ENCODE data around the gene BMS1. TPM values are rescaled to one million over a fixed set of nuclear protein-coding genes. Genes with fewer than 3 reads are reported as not detected.

Gene BMS1
- total and polyA plus RNA-seq, 7 donors, result 5.4 to 14.3 (median 12.2) TPM

DNA sequence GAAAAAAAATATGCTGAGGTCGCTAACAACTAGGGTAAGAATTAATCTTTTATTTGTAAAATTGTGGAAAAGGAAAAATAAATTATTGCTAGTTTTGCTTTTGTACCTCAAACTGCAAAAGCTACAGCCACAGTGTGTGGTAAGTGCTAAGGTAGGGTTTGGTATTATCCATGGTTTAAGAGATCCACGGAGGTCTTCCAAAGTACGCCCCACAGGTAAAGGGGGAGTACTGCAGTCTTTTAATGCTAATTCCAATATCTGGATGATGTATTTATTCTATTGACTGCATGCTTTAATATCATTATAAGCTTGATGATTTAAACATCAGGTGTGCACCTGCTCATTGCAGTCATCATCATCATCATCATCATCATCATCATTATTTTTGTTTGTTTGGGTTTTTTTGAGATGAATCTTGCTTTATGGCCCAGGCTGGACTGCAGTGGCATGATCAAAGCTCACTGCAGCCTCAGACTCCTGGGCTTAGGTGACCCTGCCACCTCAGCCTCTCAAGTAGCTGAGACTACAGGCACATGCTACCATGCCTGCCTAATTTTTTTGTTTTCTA, 38.4 kb upstream of the BMS1 start:
- no peak for TF ChIP-seq POLR2A (IDR thresholded peaks at IDR 0.05)
- TF ChIP-seq, protein P1, sequence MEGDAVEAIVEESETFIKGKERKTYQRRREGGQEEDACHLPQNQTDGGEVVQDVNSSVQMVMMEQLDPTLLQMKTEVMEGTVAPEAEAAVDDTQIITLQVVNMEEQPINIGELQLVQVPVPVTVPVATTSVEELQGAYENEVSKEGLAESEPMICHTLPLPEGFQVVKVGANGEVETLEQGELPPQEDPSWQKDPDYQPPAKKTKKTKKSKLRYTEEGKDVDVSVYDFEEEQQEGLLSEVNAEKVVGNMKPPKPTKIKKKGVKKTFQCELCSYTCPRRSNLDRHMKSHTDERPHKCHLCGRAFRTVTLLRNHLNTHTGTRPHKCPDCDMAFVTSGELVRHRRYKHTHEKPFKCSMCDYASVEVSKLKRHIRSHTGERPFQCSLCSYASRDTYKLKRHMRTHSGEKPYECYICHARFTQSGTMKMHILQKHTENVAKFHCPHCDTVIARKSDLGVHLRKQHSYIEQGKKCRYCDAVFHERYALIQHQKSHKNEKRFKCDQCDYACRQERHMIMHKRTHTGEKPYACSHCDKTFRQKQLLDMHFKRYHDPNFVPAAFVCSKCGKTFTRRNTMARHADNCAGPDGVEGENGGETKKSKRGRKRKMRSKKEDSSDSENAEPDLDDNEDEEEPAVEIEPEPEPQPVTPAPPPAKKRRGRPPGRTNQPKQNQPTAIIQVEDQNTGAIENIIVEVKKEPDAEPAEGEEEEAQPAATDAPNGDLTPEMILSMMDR (IDR thresholded peaks at IDR 0.05), result no peak
- TF ChIP-seq POLR2AphosphoS5 (IDR thresholded peaks at IDR 0.05), result no peak
- no peak for TF ChIP-seq EP300 (IDR thresholded peaks at IDR 0.05)
- Histone ChIP-seq H3K4me1 (no peaks in the 10 kb centered on the region), H3K27ac (no peak overlapping the region), H3K4me3 (no peak overlapping the region), H3K36me3 (no peaks in the 10 kb centered on the region), H3K9me3 (no peaks in the 10 kb centered on the region), H3K27me3 (peaks cover 0 to 11% (median 0%) of the 10 kb centered on the region in 3 donors)
- DNase-seq, result no peak
- intact Hi-C loops (cut with DNase I), result no loop called here
- 50 to 65% methylated on average over 3 of the region's 3 CpGs for WGBS, 2 donors

DNA sequence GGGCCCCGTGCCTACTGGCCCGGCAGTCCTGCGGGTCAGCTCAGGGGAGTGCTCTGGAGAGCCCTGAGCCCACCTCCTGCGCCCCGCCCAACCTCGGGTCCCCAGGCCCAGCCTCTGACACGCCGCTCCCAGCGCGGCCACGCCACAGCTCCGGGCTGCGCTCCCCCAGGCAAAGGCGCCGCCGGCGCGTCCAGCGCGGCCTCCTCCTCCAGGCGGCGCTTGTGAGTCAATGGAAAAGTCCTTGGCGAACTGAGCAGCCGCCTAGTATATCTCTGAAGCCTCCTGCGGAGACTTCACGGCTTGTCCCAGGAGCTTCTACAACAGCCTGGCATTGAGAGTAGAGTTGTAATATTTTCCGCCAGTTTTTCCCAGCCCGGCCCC, 29.5 kb upstream of the BMS1 start:
- intact Hi-C loops (cut with DNase I), result loop anchor here (1.0 to 10.0 kb wide), 3 partner anchors 29 to 352 kb away; partner anchors contain the start of gene BMS1
- Histone ChIP-seq H3K9me3 (no peaks in the 10 kb centered on the region), H3K27me3 (peaks cover 24 to 45% (median 33%) of the 10 kb centered on the region in 3 donors), H3K36me3 (no peaks in the 10 kb centered on the region), H3K27ac (peak overlapping the region; percentile 35 to 70 (median 46)), H3K4me3 (peak overlapping the region; percentile 37 to 65 (median 54)), H3K4me1 (peaks cover 0 to 33% (median 23%) of the 10 kb centered on the region in 4 donors)
- WGBS, 2 donors, result 1 to 2% methylated on average over 28 of the region's 28 CpGs
- TF ChIP-seq, protein P1 (IDR thresholded peaks at IDR 0.05), result peak; percentile 58 to 87 (median 77)
- no peak for TF ChIP-seq POLR2AphosphoS5 (IDR thresholded peaks at IDR 0.05)
- peak; percentile 87 for DNase-seq

DNA sequence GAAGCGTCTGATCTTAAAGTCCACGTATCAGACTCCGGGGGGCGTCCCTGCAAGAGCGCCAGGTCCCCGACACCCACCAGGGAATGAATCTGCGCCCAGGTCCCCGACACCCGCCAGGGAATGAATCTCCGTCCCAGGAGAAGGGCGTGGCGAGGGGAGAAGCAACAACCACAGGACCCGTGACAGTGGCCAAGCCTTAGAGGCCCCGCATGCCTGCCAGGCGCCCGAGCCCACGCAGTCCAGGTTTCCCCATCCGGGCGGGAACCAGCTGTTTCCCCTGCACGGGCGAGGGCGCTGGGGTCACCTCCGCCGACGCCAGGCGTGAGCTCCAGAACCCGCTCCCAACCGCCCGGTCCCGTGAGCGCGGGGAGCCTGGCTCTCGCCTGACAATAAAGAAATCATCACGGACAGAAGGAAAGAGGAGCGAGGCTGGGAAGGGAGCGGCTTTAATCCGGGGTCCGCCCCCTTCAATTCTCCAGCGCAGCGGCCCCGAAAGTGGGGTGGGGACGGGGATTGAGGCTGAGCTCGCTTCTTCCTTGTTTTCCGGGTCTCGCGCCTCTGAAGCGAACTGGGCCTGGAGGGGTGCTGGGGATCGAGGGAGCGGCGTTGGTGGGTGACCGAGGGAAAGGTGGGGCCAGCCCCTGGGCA, 29.0 kb upstream of the BMS1 start:
- no peaks in the 10 kb centered on the region for H3K36me3 ChIP-seq
- 1% methylated on average over 51 of the region's 51 CpGs for WGBS, 2 donors
- peak overlapping the region; percentile 37 to 65 (median 54) for H3K4me3 ChIP-seq
- peaks cover 0 to 33% (median 23%) of the 10 kb centered on the region in 4 donors for H3K4me1 ChIP-seq
- peak overlapping the region; percentile 35 to 70 (median 50) for H3K27ac ChIP-seq
- intact Hi-C loops (cut with DNase I), result loop anchor here (1.0 to 10.0 kb wide), 3 partner anchors 29 to 352 kb away; partner anchors contain the start of gene BMS1
- H3K9me3 ChIP-seq, result no peaks in the 10 kb centered on the region
- DNase-seq, result no peak
- no peak for TF ChIP-seq POLR2A (IDR thresholded peaks at IDR 0.05)
- no peak for TF ChIP-seq POLR2AphosphoS5 (IDR thresholded peaks at IDR 0.05)
- TF ChIP-seq, protein P1 (IDR thresholded peaks at IDR 0.05), result no peak
- no peak for TF ChIP-seq EP300 (IDR thresholded peaks at IDR 0.05)
- peaks cover 24 to 45% (median 33%) of the 10 kb centered on the region in 3 donors for H3K27me3 ChIP-seq

DNA sequence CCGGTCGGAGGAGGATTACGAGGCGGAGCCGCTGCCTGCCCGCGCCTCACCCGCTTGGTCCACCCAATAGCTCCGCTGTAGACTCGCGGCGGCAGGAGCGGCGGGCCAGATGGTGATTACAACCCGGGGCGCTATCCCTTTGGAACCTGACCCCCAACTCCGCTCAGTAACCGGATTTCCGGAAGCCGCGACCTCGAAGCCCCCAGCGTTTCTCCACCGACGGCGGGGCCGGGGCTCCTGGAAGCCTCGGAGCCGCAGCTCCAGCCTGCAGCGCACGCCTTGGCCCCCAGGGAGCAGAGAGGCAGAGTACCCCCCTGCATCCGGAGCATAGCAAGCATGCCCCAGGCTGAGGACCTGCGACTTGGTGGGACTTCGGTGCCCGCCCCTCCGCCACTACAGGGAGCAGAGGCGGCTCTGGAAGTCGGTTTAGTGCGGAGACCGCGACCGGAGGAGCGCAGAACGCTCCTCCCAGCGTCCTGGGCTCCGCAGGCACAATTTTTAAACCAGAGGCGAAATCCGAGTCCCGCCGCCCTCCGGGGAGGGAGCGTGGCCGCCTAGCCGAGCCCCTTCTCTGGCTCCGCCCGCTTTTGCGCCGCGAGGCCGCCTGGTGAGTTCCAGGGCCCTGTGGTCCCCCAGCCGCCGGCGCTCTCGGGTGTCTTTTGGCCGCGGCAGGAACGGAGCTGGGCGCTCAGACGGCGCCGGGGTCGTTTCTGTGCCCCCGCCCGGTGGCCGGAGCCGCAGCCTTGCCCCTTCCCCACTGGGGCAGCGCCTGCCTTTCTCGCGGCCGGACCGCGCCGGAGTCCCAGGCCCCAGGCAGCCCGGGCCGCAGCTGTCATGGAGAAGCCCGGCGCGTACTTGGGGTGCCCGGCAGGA, 28.2 kb upstream of the BMS1 start:
- no peak for DNase-seq
- no peaks in the 10 kb centered on the region for H3K9me3 ChIP-seq
- peak overlapping the region; percentile 37 to 65 (median 54) for H3K4me3 ChIP-seq
- H3K36me3 ChIP-seq, result no peaks in the 10 kb centered on the region
- no peak for TF ChIP-seq POLR2A (IDR thresholded peaks at IDR 0.05)
- TF ChIP-seq EP300 (IDR thresholded peaks at IDR 0.05), result no peak
- TF ChIP-seq, protein P1 (IDR thresholded peaks at IDR 0.05), result no peak
- TF ChIP-seq POLR2AphosphoS5 (IDR thresholded peaks at IDR 0.05), result no peak
- WGBS, 2 donors, result 2% methylated on average over 89 of the region's 89 CpGs
- intact Hi-C loops (cut with DNase I), result loop anchor here (10.0 kb wide), 1 partner anchor 200 kb away; no protein-coding TSS in a partner anchor
- H3K27me3 ChIP-seq, result peaks cover 24 to 45% (median 33%) of the 10 kb centered on the region in 3 donors
- H3K4me1 ChIP-seq, result peaks cover 0 to 33% (median 23%) of the 10 kb centered on the region in 4 donors
- H3K27ac ChIP-seq, result peak overlapping the region in 3 of 4 donors; percentile 35 to 70 (median 58)

Measured in sigmoid colon (tissue), 7 donors.